Muscle layer of colon (tissue), 2 donors: ENCODE data around the gene CLASP1.

Source experiments
- H3K27ac ChIP-seq: one replicate; pipeline ENCODE4 v1.7.0; 2013; ENCODE audit warnings: low read depth, mild to moderate bottlenecking, low read length, moderate library complexity
- H3K27me3 ChIP-seq, 2 donors: one replicate each; pipeline ENCODE4 v1.7.0; 2013; ENCODE audit warnings: low read length in 2 of 2, mild to moderate bottlenecking in 2 of 2; ENCODE audit not compliant: insufficient read depth in 2 of 2, control insufficient read depth in 1 of 2
- H3K36me3 ChIP-seq: one replicate; pipeline ENCODE4 v1.7.0; 2013; ENCODE audit warnings: mild to moderate bottlenecking, low read length; ENCODE audit not compliant: insufficient read depth
- H3K4me1 ChIP-seq: one replicate; pipeline ENCODE4 v1.7.0; 2013; ENCODE audit warnings: mild to moderate bottlenecking, low read length; ENCODE audit not compliant: insufficient read depth
- H3K4me3 ChIP-seq, 2 donors: one replicate each; pipeline ENCODE4 v1.7.0; 2013; ENCODE audit warnings: low read length in 2 of 2, low read depth in 1 of 2, mild to moderate bottlenecking in 1 of 2, moderate library complexity in 1 of 2
- H3K9ac ChIP-seq: one replicate; pipeline ENCODE4 v1.7.0; 2013; ENCODE audit warnings: low read length
- H3K9me3 ChIP-seq: one replicate; pipeline ENCODE4 v1.7.0; 2013; ENCODE audit warnings: mild to moderate bottlenecking, low read length
- donor health status: abdominal sarcoma.
- donor health status: Adenocarcinoma of cecum.

The CLASP1 gene

GRCh38 chr2:121510857-121511256 lies 138.4 kb downstream of the CLASP1 start:
- Histone ChIP-seq H3K27ac (no peak overlapping the region), H3K9ac (no peak overlapping the region), H3K4me1 (no peaks in the 10 kb centered on the region), H3K36me3 (peaks cover 22% of the 10 kb centered on the region), H3K9me3 (no peaks in the 10 kb centered on the region), H3K4me3 (no peak overlapping the region), H3K27me3 (no peaks in the 10 kb centered on the region)

- Histone ChIP-seq H3K36me3 (peaks cover 14% of the 10 kb centered on the region), H3K4me3 (no peak overlapping the region), H3K27ac (no peak overlapping the region), H3K27me3 (no peaks in the 10 kb centered on the region), H3K4me1 (peaks cover 6% of the 10 kb centered on the region), H3K9me3 (no peaks in the 10 kb centered on the region), H3K9ac (no peak overlapping the region)
Observed at GRCh38 chr2:121506621-121507020, 142.6 kb downstream of the CLASP1 start.

- no peak overlapping the region for H3K27ac ChIP-seq
- H3K4me3 ChIP-seq: no peak overlapping the region
- H3K9ac ChIP-seq: no peak overlapping the region
- H3K27me3 ChIP-seq: no peaks in the 10 kb centered on the region
- H3K36me3 ChIP-seq: peaks cover 15% of the 10 kb centered on the region
- H3K9me3 ChIP-seq: no peaks in the 10 kb centered on the region
- H3K4me1 ChIP-seq: peaks cover 6% of the 10 kb centered on the region
Observed at GRCh38 chr2:121505986-121506586, 143.2 kb downstream of the CLASP1 start.

- no peak overlapping the region for H3K4me3 ChIP-seq
- no peak overlapping the region for H3K9ac ChIP-seq
- no peak overlapping the region for H3K27ac ChIP-seq
- H3K27me3 ChIP-seq: no peaks in the 10 kb centered on the region
- no peaks in the 10 kb centered on the region for H3K9me3 ChIP-seq
- H3K36me3 ChIP-seq: peaks cover 20% of the 10 kb centered on the region
- peaks cover 6% of the 10 kb centered on the region for H3K4me1 ChIP-seq
Observed at GRCh38 chr2:121505005-121505404, 144.3 kb downstream of the CLASP1 start.

GRCh38 chr2:121504316-121504715 lies 144.9 kb downstream of the CLASP1 start:
- Histone ChIP-seq H3K9me3 (no peaks in the 10 kb centered on the region), H3K36me3 (peaks cover 20% of the 10 kb centered on the region), H3K4me3 (no peak overlapping the region), H3K27ac (no peak overlapping the region), H3K4me1 (peaks cover 6% of the 10 kb centered on the region), H3K9ac (no peak overlapping the region), H3K27me3 (no peaks in the 10 kb centered on the region)

GRCh38 chr2:121502781-121503180 lies 146.5 kb downstream of the CLASP1 start:
- H3K27ac ChIP-seq: no peak overlapping the region
- peaks cover 6% of the 10 kb centered on the region for H3K4me1 ChIP-seq
- no peaks in the 10 kb centered on the region for H3K27me3 ChIP-seq
- H3K9me3 ChIP-seq: no peaks in the 10 kb centered on the region
- no peak overlapping the region for H3K9ac ChIP-seq
- no peak overlapping the region for H3K4me3 ChIP-seq
- peaks cover 20% of the 10 kb centered on the region for H3K36me3 ChIP-seq

- H3K9me3 ChIP-seq: no peaks in the 10 kb centered on the region
- no peak overlapping the region for H3K4me3 ChIP-seq
- no peaks in the 10 kb centered on the region for H3K27me3 ChIP-seq
- H3K9ac ChIP-seq: no peak overlapping the region
- peaks cover 20% of the 10 kb centered on the region for H3K36me3 ChIP-seq
- H3K4me1 ChIP-seq: peaks cover 6% of the 10 kb centered on the region
- H3K27ac ChIP-seq: no peak overlapping the region
Observed at GRCh38 chr2:121502246-121502645, 147.0 kb downstream of the CLASP1 start.

- Histone ChIP-seq H3K9me3 (no peaks in the 10 kb centered on the region), H3K36me3 (peaks cover 20% of the 10 kb centered on the region), H3K9ac (no peak overlapping the region), H3K4me1 (peaks cover 6% of the 10 kb centered on the region), H3K27me3 (no peaks in the 10 kb centered on the region), H3K27ac (no peak overlapping the region), H3K4me3 (no peak overlapping the region)
Observed at GRCh38 chr2:121501554-121501953, 147.7 kb downstream of the CLASP1 start.

GRCh38 chr2:121501031-121501430 lies 148.2 kb downstream of the CLASP1 start:
- H3K4me3 ChIP-seq: no peak overlapping the region
- peaks cover 20% of the 10 kb centered on the region for H3K36me3 ChIP-seq
- no peak overlapping the region for H3K27ac ChIP-seq
- no peaks in the 10 kb centered on the region for H3K27me3 ChIP-seq
- H3K4me1 ChIP-seq: peaks cover 6% of the 10 kb centered on the region
- no peaks in the 10 kb centered on the region for H3K9me3 ChIP-seq
- H3K9ac ChIP-seq: no peak overlapping the region

GRCh38 chr2:121498731-121499130 lies 150.5 kb downstream of the CLASP1 start:
- no peak overlapping the region for H3K4me3 ChIP-seq

GRCh38 chr2:121492409-121492808 lies 156.9 kb downstream of the CLASP1 start:
- Histone ChIP-seq H3K4me3 (no peak overlapping the region), H3K9ac (no peak overlapping the region), H3K36me3 (no peaks in the 10 kb centered on the region), H3K9me3 (no peaks in the 10 kb centered on the region), H3K27me3 (no peaks in the 10 kb centered on the region), H3K27ac (no peak overlapping the region), H3K4me1 (no peaks in the 10 kb centered on the region)

More at GRCh38 chr2:121498731-121499130, 150.5 kb downstream of the CLASP1 start:
- H3K27ac ChIP-seq: no peak overlapping the region
- no peaks in the 10 kb centered on the region for H3K9me3 ChIP-seq
- peaks cover 20% of the 10 kb centered on the region for H3K36me3 ChIP-seq
- H3K9ac ChIP-seq: no peak overlapping the region
- no peaks in the 10 kb centered on the region for H3K27me3 ChIP-seq
- H3K4me1 ChIP-seq: no peaks in the 10 kb centered on the region

- H3K4me3 ChIP-seq: no peak overlapping the region
- no peaks in the 10 kb centered on the region for H3K4me1 ChIP-seq
- H3K27me3 ChIP-seq: no peaks in the 10 kb centered on the region
- H3K36me3 ChIP-seq: no peaks in the 10 kb centered on the region
- H3K9me3 ChIP-seq: no peaks in the 10 kb centered on the region
- no peak overlapping the region for H3K27ac ChIP-seq
- no peak overlapping the region for H3K9ac ChIP-seq
Observed at GRCh38 chr2:121491518-121491917, 157.7 kb downstream of the CLASP1 start.
